Astrocyte (in vitro differentiated cells and primary cell): ENCODE data around the gene CCDC80. TPM values are rescaled to one million over a fixed set of nuclear protein-coding genes. Genes with fewer than 3 reads are reported as not detected.

Experiments
- DNase-seq: peaks from one replicate; pipeline ENCODE4 v3.0.0-alpha.2; 2010; ENCODE audit warnings: low read depth
- FAIRE-seq: peaks from 2 replicates; lab custom pipeline; 2011; peaks lifted over from hg19 to GRCh38; lab: Jason Lieb, UNC
- H2AFZ ChIP-seq: 2 replicates; pipeline ENCODE4 v1.6.0; 2012; ENCODE audit warnings: low read depth, low read length, inconsistent platforms
- H3K27ac ChIP-seq: 2 replicates; pipeline ENCODE4 v1.5.1; 2011; ENCODE audit warnings: low read depth, low read length, inconsistent platforms
- H3K27me3 ChIP-seq: 2 replicates; pipeline ENCODE4 v1.6.0; 2011; ENCODE audit warnings: low read length, inconsistent platforms; ENCODE audit not compliant: insufficient read depth
- H3K36me3 ChIP-seq: 2 replicates; pipeline ENCODE4 v1.5.1; 2011; ENCODE audit warnings: low read length, inconsistent platforms; ENCODE audit not compliant: insufficient read depth
- H3K4me1 ChIP-seq: 2 replicates; pipeline ENCODE4 v1.5.1; 2011; ENCODE audit warnings: low read length, inconsistent platforms; ENCODE audit not compliant: insufficient read depth
- H3K4me2 ChIP-seq: 2 replicates; pipeline ENCODE4 v1.6.0; 2012; ENCODE audit warnings: low read length, inconsistent platforms
- H3K4me3 ChIP-seq: 2 replicates; pipeline ENCODE4 v1.5.1; 2011; ENCODE audit warnings: low read depth, mild to moderate bottlenecking, low read length, inconsistent platforms; ENCODE audit not compliant: insufficient read depth
- H3K79me2 ChIP-seq: 2 replicates; pipeline ENCODE4 v1.6.0; 2012; ENCODE audit warnings: mild to moderate bottlenecking, low read length, inconsistent platforms; ENCODE audit not compliant: insufficient read depth
- H3K9ac ChIP-seq: 2 replicates; pipeline ENCODE4 v1.6.0; 2012; ENCODE audit warnings: mild to moderate bottlenecking, low read length, inconsistent platforms
- H3K9me3 ChIP-seq: 2 replicates; pipeline ENCODE4 v1.5.1; 2012; ENCODE audit warnings: low read depth, mild to moderate bottlenecking, low read length, inconsistent platforms; ENCODE audit not compliant: insufficient read depth
- H4K20me1 ChIP-seq: 2 replicates; pipeline ENCODE4 v1.6.0; 2012; ENCODE audit warnings: low read length, inconsistent platforms; ENCODE audit not compliant: insufficient read depth
- H3K27ac Mint-ChIP-seq: one replicate; pipeline ENCODE4 v1.8.0; 2021; ENCODE audit warnings: mild to moderate bottlenecking, mixed read lengths; ENCODE audit not compliant: unreplicated experiment
- H3K27me3 Mint-ChIP-seq: one replicate; pipeline ENCODE4 v1.8.0; 2021; ENCODE audit warnings: low read depth, mixed read lengths; ENCODE audit not compliant: unreplicated experiment
- H3K36me3 Mint-ChIP-seq: one replicate; pipeline ENCODE4 v1.8.0; 2021; ENCODE audit warnings: low read depth, mixed read lengths; ENCODE audit not compliant: unreplicated experiment
- H3K4me1 Mint-ChIP-seq: one replicate; pipeline ENCODE4 v1.8.0; 2021; ENCODE audit warnings: low read depth, mixed read lengths; ENCODE audit not compliant: unreplicated experiment
- H3K4me3 Mint-ChIP-seq: one replicate; pipeline ENCODE4 v1.8.0; 2021; ENCODE audit warnings: mild to moderate bottlenecking, moderate library complexity, mixed read lengths; ENCODE audit not compliant: unreplicated experiment
- H3K9me3 Mint-ChIP-seq: one replicate; pipeline ENCODE4 v1.8.0; 2021; ENCODE audit warnings: mild to moderate bottlenecking, mixed read lengths; ENCODE audit not compliant: unreplicated experiment
- CTCF ChIP-seq: IDR thresholded peaks from 2 replicates; pipeline ENCODE4 v1.5.1; 2011; ENCODE audit warnings: low read depth, mild to moderate bottlenecking, inconsistent platforms, low read length, moderate library complexity; ENCODE audit not compliant: insufficient read depth
- EZH2 ChIP-seq: IDR thresholded peaks from 2 replicates; pipeline ENCODE4 v1.6.1; 2012; ENCODE audit warnings: mild to moderate bottlenecking, low read length, inconsistent platforms; ENCODE audit not compliant: insufficient read depth
- total RNA-seq: library from RNA; stranded (reverse); gene quantifications from 2 replicates; pipeline ENCODE4 v1.2.1, GENCODE V29; 2021

CCDC80 gene
- total RNA-seq, 1 donor from 2014 or later, result 272 TPM

- Mint-ChIP-seq H3K4me1 (peaks cover 7% of the 10 kb centered on the region), H3K27me3 (no peaks in the 10 kb centered on the region), H3K9me3 (no peaks in the 10 kb centered on the region), H3K27ac (no peak overlapping the region), H3K4me3 (no peak overlapping the region), H3K36me3 (peaks cover 9% of the 10 kb centered on the region)
- Histone ChIP-seq H3K27ac (no peak overlapping the region), H3K9ac (no peak overlapping the region), H3K4me1 (no peaks in the 10 kb centered on the region), H2AFZ (no peak overlapping the region), H3K27me3 (no peaks in the 10 kb centered on the region), H3K79me2 (no peaks in the 10 kb centered on the region), H3K4me2 (no peak overlapping the region), H3K4me3 (no peak overlapping the region), H3K36me3 (peaks cover 9% of the 10 kb centered on the region), H4K20me1 (no peaks in the 10 kb centered on the region), H3K9me3 (no peaks in the 10 kb centered on the region)
- FAIRE-seq (no peak), DNase-seq (no peak)
- TF ChIP-seq CTCF (no peak), EZH2 (no peak)
Measured at GRCh38 chr3:112594856-112595255, 46.1 kb downstream of the CCDC80 start.

DNA sequence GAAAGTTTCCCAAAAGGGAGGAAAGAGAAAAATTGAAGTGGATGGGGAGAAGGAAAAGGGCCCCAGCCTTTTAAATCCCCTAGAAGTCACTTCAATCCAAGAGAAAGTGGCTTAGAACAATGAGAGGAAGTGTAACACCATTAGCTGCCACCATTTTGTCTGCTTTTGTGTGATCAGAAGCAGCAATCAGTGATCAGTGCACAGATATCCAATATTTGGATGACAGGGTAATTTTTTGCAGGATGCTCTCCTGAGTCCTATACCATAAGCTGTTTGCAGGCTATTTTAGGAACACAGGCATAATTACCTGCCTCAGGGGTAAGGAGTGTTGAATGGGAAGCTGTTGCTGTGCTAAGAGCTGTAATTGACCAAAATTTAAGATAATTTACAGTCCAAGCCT is 47.7 kb downstream of the CCDC80 start:
- Histone ChIP-seq H3K4me1 (no peaks in the 10 kb centered on the region), H3K9me3 (no peaks in the 10 kb centered on the region), H4K20me1 (no peaks in the 10 kb centered on the region), H3K9ac (no peak overlapping the region), H3K27me3 (no peaks in the 10 kb centered on the region), H2AFZ (no peak overlapping the region), H3K4me3 (no peak overlapping the region), H3K79me2 (no peaks in the 10 kb centered on the region), H3K27ac (no peak overlapping the region), H3K4me2 (no peak overlapping the region), H3K36me3 (peaks cover 5% of the 10 kb centered on the region)
- peaks cover 6% of the 10 kb centered on the region for H3K36me3 Mint-ChIP-seq
- H3K4me3 Mint-ChIP-seq, result no peak overlapping the region
- H3K27ac Mint-ChIP-seq, result no peak overlapping the region
- H3K4me1 Mint-ChIP-seq, result no peaks in the 10 kb centered on the region
- TF ChIP-seq EZH2 (no peak), CTCF (no peak)
- FAIRE-seq, result no peak
- H3K27me3 Mint-ChIP-seq, result no peaks in the 10 kb centered on the region
- H3K9me3 Mint-ChIP-seq, result no peaks in the 10 kb centered on the region
- DNase-seq, result no peak

DNA sequence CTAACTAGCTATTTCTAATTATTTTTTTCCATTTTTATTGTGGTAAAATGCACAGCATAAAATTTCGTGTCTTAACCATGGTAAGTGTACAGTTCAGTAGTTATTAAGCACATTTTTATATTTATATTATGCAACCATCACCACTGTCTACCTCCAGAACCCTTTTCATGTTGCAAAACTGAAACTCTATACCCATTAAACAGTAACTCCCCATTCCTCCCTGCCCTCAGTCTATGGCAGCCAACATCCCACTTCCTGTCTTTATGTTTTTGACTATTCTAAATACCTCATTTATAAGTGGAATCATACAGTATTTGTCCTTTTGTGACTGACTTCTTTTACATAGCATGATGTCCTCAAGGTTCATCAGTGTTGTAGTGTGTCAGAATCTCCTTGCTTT is 53.6 kb downstream of the CCDC80 start:
- H3K27me3 Mint-ChIP-seq, result no peaks in the 10 kb centered on the region
- Histone ChIP-seq H3K27ac (no peak overlapping the region), H3K79me2 (no peaks in the 10 kb centered on the region), H3K9me3 (no peaks in the 10 kb centered on the region), H3K27me3 (no peaks in the 10 kb centered on the region), H3K4me3 (no peak overlapping the region), H3K4me2 (no peak overlapping the region), H3K9ac (no peak overlapping the region), H3K36me3 (peaks cover 3% of the 10 kb centered on the region), H2AFZ (no peak overlapping the region), H4K20me1 (no peaks in the 10 kb centered on the region), H3K4me1 (no peaks in the 10 kb centered on the region)
- H3K4me3 Mint-ChIP-seq, result no peak overlapping the region
- H3K36me3 Mint-ChIP-seq, result peaks cover 3% of the 10 kb centered on the region
- no peak overlapping the region for H3K27ac Mint-ChIP-seq
- FAIRE-seq (no peak), DNase-seq (no peak)
- TF ChIP-seq CTCF (no peak), EZH2 (no peak)
- no peaks in the 10 kb centered on the region for H3K9me3 Mint-ChIP-seq
- peaks cover 5% of the 10 kb centered on the region for H3K4me1 Mint-ChIP-seq
